HG03378 (cell line): Measurements from ENCODE around the gene PPP1R27.

Experiments used
- ATAC-seq: cut with Tn5 transposase; IDR thresholded peaks from one replicate; pipeline ENCODE4 v1.9.1; 2021; ENCODE audit warnings: mild to moderate bottlenecking, moderate library complexity; ENCODE audit not compliant: unreplicated experiment

PPP1R27 gene

DNA sequence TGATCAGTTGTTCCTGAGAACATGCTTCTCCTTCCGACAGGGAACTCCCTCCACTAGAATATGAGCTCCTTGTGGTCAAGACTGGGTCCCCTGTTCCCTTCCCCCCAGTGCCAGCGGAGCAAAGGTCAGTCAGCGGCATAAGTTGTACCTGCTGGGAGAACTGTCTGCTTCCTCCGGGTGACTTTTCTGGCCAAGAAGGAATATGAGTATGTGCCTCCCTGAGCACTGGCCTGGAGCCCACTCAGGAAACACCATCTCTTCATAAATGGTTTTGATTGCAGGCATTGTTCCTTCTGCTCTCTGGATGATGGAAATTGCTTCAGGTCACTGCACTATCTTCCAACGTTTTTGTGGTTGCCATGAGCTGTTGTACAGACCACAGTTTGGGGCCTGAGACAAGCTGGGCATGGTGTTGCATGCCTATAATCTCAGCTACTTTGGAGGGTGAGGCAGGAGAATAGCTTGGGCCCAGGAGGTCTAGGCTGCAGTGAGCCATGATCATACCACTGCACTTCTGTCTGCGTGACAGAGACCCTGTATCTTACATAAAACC, 28.3 kb upstream of the PPP1R27 start:
- ATAC-seq, result no peak

DNA sequence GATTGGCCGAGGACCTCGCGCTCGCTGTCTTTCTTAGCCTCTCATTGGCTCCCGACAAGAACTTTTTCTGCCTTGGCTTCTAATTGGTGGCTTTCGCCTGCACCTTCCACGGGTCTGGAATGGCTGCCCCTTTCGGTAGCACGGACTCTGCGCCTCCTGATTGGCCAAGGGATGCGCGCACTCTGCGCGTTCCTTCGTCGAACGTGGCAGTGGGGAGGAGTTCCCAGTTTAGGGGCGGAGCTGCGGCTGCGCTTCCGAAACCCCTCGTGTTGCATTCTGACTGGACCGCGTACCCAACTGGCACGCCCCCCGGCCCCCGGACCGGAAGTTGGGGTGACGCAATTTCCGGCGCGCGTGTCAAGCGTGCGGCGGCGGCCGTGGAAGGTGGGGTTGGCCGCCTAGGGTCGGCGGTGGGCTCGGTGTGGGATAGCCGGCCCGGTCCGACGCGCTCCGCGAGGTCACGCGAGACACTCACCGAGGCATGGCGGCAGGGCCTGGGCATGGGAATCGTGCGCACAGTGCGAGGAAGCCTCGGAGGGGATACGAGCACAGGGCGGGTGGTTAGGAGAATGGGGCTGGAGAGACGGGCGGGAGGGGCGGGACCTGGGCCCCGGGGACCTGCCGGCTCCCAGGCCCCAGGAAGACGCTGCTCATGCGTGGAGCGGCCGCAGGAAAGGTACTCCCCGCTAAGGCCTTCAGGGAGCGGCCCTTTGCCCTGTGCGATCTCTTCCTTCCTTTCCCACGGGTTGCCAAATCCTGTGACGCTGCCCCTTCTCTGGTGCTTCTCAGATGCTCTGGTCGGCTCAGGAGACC, 26.1 kb upstream of the PPP1R27 start:
- peak; percentile 85 for ATAC-seq

GRCh38 chr17:81859906-81860755, 25.3 kb upstream of the PPP1R27 start, which contains the start of gene P4HB:
TSS of gene P4HB (minus strand) at chr17:81860535. CDS start at chr17:81860471, 64 bp downstream.
- ATAC-seq, result no peak

GRCh38 chr17:81858967-81859905, 24.4 kb upstream of the PPP1R27 start:
- no peak for ATAC-seq

GRCh38 chr17:81858170-81858966, 23.5 kb upstream of the PPP1R27 start:
- no peak for ATAC-seq

DNA sequence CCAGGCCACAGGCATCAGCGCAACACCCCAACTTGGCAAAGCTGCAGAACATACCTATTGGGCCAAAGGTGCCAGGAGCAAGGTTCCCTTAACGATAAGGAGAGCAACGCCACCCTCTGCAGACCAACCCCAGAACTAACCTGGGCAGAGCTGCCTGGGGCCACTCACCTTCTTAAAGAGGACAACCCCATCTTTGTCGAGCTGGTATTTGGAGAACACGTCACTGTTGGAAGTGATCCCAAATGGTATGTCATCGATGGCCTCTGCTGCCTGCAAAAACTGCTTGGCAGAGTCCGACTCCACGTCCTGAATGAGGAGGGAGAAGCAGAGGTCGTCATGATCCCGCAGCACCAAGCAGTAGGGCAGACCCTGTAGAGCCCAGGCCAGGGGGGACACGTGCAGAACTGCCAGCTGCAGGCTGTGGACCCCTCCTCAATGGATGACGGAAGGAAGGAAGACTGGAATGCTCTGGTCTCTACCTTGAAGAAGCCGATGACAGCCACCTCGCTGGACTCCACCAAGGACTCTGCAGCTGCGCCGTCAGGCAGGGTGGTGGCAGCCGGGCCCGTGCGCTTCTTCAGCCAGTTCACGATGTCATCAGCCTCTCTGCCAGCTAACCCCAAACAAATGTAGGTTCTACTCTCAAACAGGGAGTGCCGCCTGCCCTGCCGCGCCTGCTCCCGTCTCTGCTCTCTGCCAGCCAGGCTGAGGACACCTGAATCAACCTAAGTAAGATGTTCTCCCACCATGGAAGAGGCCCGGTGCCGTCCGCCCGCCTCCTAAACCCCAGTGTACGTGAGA, 20.3 kb upstream of the PPP1R27 start:
- no peak for ATAC-seq

DNA sequence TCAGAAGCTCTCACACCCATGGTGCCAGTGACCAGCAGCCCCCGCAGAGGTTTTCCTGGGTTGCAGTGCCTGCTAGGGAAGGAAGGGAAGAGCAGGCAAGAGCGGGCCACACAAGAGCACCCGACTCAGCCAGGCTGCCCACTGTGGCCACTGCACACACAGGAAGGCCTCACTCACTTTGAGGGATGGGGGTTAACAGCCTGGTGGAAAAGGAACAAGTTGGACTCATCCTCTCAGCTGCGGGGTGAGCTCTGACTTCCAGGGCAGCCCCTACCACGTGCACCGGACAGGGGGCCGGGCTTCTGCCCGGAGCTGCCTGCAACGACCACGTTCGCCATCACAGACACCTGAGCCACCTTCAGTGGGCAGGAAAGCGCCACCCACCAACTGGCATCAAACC, 17.4 kb upstream of the PPP1R27 start:
- ATAC-seq, result no peak

DNA sequence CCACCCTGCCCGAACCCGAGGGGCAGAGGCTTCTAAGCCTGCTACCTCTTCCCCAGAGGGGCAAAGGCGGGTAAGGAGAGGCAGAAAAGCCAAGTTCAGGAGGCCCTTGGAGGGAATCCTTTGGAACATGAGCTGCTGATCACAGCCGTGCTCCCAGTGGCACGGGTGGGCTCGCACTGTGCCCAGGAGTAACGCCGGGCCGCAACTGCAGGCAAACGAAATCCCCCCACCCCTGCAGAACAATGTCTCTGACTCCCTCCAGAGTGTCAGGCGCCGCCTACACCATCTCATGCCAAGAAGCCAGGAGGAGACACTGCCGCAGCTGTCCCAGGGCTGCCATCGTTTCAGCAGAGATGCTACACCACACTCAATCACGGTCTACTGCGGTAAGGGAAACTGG, 16.6 kb upstream of the PPP1R27 start:
- no peak for ATAC-seq

GRCh38 chr17:81849457-81849856, 14.6 kb upstream of the PPP1R27 start:
- ATAC-seq, result no peak

DNA sequence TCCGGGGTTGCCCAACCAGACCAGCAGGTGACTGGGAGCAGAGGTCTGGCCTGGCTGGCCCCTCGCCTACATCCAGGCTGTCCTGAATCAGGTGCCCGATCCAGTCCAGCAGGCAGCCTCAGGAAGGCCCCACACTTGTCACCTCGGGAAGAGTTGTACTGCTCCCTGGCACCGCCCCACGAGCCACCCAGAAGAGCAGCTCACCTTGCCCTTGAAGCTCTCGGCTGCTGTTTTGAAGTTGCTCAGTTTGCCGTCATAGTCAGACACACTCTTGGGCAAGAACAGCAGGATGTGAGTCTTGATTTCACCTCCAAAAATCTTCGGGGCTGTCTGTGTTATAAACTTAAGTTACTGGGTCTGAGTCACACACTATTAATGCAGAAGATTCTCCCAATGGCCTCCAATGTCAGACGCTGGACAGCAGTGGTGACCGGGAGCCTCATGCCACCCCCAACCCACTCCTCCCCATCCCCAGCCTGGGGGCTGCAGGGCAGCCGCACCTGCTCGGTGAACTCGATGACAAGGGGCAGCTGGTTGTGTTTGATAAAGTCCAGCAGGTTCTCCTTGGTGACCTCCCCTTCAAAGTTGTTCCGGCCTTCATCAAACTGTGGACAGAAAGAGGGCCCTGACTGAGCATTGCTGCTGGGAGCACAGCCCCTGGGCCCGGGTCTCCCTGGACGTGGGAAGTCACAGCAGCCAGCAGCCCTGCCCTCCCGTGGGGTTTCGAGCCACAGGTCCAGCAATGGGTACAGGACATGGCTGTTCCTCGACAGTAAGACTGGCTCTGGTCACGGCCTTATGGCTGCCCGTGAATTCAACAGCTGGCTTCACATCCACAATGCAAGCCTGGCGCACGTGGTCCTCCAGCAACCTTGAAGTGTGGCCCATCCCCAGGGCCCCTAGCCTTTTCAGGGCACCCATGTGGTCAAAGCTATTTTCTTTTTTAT, 12.2 kb upstream of the PPP1R27 start:
- ATAC-seq, result no peak

DNA sequence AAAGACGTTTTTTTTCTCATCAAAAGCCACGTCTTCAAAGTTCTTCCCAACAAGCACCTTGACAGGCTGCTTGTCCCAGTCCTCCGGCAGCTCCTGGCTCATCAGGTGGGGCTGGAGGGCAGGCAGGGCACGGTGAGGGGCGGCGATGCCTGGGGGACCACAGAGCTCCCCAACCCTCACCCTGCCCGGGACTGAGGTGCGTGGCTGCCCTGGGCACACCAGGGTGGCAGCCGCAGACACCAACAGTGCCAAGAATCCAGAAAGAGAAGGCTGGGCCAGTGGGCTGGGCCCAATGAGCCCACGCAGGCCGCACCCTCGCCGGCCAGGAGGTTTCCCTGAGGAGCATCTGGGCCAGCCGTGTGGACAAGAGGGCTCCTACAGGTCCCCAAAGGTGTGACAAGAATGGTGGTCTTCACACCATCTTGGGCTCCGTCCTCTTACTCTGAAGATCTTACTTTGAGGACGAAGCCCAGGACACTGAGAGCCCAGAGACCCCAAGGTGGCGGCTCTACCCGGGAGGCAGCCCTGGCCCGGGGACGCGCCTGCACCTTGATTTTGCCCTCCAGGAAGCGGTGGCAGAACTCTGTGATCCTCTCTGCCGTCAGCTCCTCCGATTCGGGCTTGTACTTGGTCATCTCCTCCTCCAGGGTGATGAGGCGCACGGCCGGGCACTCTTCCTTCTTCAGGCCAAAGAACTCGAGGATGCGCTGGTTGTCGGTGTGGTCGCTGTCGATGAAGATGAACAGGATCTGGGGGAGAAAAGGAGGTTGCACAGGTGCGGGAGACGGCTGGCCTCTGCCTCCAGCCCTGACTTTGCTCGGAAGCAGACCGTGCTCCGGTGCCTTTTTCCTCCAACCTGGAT, 11.3 kb upstream of the PPP1R27 start:
- ATAC-seq, result no peak

DNA sequence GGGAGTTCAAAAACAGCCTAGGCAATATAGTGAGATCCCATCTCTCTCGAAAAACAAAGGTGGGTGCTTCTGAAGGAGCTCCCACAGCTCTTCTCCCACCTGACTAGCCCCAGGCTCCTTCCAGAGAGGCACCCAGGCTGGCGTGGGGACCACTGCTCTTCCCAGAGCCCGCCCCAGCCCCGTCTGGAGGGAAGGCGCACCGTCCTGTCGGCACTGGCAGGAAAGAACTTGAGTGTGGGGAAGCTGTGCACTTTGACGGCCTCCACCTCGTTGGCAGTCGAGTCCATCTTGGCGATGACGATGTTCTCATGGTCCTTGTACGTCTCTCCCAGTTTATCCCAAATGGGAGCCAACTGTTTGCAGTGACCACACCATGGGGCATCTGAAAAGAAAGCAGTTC, 10.5 kb upstream of the PPP1R27 start:
- no peak for ATAC-seq

- ATAC-seq, result no peak
Measured at GRCh38 chr17:81844887-81845286, 10.0 kb upstream of the PPP1R27 start.

DNA sequence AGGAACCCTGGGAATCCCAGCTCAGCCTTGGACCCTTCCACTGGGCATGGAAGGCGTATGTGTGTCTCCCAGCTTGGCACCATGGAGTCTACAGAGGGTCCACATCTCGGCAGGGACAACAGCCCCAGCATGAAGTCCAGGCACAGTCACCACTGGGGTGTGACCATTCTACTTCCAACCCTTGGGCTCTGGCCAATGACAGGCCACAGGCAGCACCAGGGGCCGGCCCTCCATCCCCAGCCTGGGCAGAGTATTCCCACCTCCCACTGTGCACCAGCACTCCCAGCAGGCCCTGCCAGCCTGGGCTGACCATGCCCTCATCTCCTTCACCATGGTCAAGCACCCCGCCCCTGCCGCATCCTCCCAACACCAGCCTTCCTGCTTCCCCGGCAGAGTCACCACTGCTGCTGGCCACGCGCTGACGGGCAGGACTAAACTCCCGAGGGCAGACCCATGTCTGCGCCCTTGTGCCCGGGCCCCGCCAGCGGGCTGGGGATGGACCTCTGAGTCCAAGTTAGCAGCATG, 9.5 kb upstream of the PPP1R27 start:
- no peak for ATAC-seq

GRCh38 chr17:81843713-81844326, 9.0 kb upstream of the PPP1R27 start:
- ATAC-seq, result no peak
